Urinary bladder (tissue), 4 donors: Measurements from ENCODE around the gene C6orf89. TPM values are rescaled to one million over a fixed set of nuclear protein-coding genes. Genes with fewer than 3 reads are reported as not detected.

Source experiments
- DNase-seq: peaks from one replicate; pipeline ENCODE4 v3.0.0-alpha.2; 2015; ENCODE audit errors: extremely low spot score
- H3K27ac ChIP-seq: one replicate; pipeline ENCODE4 v1.5.1; 2013; ENCODE audit warnings: low read depth, mild to moderate bottlenecking, moderate library complexity
- H3K36me3 ChIP-seq: one replicate; pipeline ENCODE4 v1.6.1; 2013; ENCODE audit warnings: mild to moderate bottlenecking, moderate library complexity; ENCODE audit not compliant: insufficient read depth
- H3K4me1 ChIP-seq: one replicate; pipeline ENCODE4 v1.6.1; 2013; ENCODE audit warnings: mild to moderate bottlenecking, moderate library complexity; ENCODE audit not compliant: insufficient read depth
- H3K4me3 ChIP-seq: one replicate; pipeline ENCODE4 v1.5.1; 2013; ENCODE audit warnings: low read depth, low read length
- WGBS: extraction: QIAGEN DNeasy Blood & Tissue Kit; methylation state at CpG from one replicate; pipeline ENCODE4 v1.1.7; 2013; 5-methylcytosine and 5-hydroxymethylcytosine counted together
- polyA plus RNA-seq: library from polyadenylated mRNA; stranded (reverse); fragments of 200-250 nt; gene quantifications from one replicate; pipeline ENCODE4 v1.2.3, GENCODE V29; 2013
- total RNA-seq: library from RNA; depleted of rRNA; stranded (reverse); fragments of >200 nt; gene quantifications from one replicate; pipeline ENCODE4 v1.2.3, GENCODE V29; 2014
- donor health status: healthy with polysubstance abuse.
- donor health status: healthy.

The C6orf89 gene
- total and polyA plus RNA-seq, 2 donors: 41.3 to 42.2 TPM

- WGBS: 96% methylated on average over 4 of the region's 4 CpGs
- no peaks in the 10 kb centered on the region for H3K36me3 ChIP-seq
- no peak overlapping the region for H3K4me3 ChIP-seq
- no peak for DNase-seq
- H3K4me1 ChIP-seq: no peaks in the 10 kb centered on the region
- no peak overlapping the region for H3K27ac ChIP-seq
Observed at GRCh38 chr6:36845233-36845632, 40.5 kb upstream of the C6orf89 start.

DNA sequence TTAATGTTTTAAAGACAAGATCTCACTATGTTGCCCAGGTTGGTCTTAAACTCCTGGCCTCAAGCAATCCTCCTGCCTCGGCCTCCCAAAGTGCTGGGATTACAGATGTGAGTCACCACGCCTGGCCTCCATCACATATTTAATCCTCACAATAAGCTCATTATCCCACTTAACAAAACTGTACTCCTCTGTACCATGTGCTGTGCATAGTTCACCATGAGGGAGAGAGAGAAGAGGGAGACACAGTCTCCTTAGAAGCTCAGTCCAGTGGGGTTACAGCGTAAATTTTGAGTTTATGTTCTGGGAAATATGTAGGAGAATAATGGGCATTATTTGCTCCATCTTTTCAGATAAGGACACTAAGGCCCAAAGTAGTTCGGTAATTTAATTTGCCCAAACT lies 38.6 kb upstream of the C6orf89 start:
- H3K36me3 ChIP-seq: no peaks in the 10 kb centered on the region

DNA sequence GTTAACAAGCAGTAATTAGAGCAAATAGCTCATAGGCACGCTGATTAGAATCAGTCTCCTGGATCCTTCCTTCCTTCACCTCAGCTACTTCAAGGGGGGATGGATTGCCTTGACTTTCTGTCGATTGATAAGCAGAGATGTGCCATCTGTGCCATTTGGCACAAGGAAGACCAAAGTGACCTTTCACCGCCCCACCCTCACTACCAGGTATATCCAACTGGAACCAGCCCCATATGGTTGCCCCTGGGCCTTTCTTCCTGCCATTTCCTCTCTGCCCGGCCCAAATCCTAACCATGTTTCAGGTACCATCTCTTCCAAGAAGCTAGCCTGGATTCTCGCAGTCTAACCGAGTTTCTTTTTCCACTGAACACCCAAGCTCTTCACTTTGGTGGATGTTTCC lies 37.8 kb upstream of the C6orf89 start:
- Histone ChIP-seq H3K4me1 (no peaks in the 10 kb centered on the region), H3K4me3 (no peak overlapping the region), H3K27ac (no peak overlapping the region), H3K36me3 (no peaks in the 10 kb centered on the region)
- 96% methylated on average over 6 of the region's 6 CpGs for WGBS
- no peak for DNase-seq

More for the DNA sequence above, 38.6 kb upstream of the C6orf89 start:
- Histone ChIP-seq H3K4me3 (no peak overlapping the region), H3K4me1 (no peaks in the 10 kb centered on the region), H3K27ac (no peak overlapping the region)
- no peak for DNase-seq
- 95% methylated on average over 4 of the region's 4 CpGs for WGBS

DNA sequence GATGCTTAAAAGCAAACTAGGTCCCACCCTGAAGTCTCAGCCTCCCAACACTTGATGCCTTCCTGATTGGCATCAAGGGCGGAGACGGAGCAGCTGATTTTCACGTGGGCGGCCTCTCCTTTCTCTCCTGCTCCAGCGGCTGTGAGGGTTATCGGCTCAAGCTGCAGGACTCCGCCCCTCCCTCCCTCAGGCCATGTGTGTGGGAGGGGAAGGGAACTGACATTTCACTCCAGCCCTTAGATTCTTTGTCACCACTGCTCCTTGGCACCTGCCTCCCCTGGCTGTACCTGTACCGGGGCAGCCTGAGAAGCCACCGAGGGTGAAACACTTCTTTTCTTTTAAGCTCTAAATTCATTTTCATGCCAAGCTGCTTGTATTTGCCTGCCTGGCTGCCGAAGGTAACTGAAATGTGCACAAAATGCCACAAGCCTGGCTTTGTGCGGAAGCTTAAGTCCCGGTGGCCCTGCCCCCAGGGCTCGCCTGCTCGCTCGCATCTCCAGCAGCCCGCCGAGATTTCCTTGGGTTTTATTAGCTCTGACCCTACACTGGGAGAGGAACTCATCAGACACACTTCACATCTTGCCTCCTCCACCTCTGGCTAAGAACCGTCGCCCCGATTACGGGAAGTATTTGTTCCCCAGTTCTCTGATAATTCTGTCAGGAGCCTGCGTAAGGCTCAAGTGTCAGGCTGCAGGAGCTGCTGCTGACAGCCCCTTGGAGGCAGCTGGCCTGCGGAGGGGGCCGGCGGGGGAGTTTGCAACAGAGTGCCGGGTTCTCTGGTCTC lies 36.9 kb upstream of the C6orf89 start:
- Histone ChIP-seq H3K27ac (no peak overlapping the region), H3K4me3 (no peak overlapping the region), H3K4me1 (no peaks in the 10 kb centered on the region), H3K36me3 (no peaks in the 10 kb centered on the region)
- 35% methylated on average over 26 of the region's 26 CpGs for WGBS
- DNase-seq: no peak

DNA sequence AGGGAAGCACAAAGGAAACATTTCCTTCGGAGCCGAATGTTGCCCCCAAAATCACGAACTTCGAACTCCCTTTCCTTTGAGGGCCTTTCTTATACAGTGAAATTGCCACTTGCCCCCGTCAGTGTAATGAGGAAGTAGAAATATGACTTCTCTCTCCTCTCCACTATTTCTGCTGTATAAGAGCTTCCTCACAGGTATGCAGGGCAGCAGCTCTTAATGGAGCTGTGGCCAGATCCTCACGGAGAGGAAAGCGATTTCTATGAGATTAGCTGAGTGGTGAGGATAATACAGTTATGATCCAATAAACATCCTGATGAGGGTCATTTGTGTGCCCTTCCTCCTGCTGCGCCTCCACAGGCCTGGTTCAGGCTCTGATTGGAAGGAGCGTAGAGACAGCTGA lies 35.7 kb upstream of the C6orf89 start:
- no peak for DNase-seq
- H3K4me1 ChIP-seq: no peaks in the 10 kb centered on the region
- no peaks in the 10 kb centered on the region for H3K36me3 ChIP-seq
- H3K4me3 ChIP-seq: no peak overlapping the region
- 91% methylated on average over 9 of the region's 9 CpGs for WGBS
- H3K27ac ChIP-seq: no peak overlapping the region

DNA sequence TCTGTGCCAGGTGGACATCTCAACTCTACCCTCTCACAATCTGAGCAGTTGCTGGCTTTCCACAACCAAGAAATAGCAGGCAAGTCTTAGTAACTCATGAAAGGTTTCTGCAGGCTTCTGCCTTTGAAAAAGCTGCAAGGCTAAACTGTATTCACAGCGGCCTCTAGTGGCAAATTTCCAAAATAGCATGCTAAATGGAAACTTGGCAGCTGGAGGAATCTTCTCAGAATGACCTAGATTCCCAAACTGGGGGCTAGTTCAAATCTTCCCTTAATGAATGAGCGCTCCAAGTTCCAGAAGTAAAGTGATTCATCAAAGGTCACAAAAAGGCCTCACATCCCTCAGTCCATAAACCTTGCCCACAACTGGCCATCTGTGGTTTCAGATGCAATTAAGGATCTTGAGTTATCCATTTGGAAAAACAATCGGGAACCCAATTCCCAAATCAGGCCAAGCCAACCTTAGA lies 34.6 kb upstream of the C6orf89 start:
- H3K27ac ChIP-seq: no peak overlapping the region
- peak; percentile 84 for DNase-seq
- no peaks in the 10 kb centered on the region for H3K36me3 ChIP-seq
- WGBS: 29% methylated on average over 3 of the region's 3 CpGs
- no peak overlapping the region for H3K4me3 ChIP-seq
- H3K4me1 ChIP-seq: no peaks in the 10 kb centered on the region

- H3K27ac ChIP-seq: no peak overlapping the region
- H3K36me3 ChIP-seq: no peaks in the 10 kb centered on the region
- no peak overlapping the region for H3K4me3 ChIP-seq
- WGBS: 47% methylated on average over 4 of the region's 4 CpGs
- H3K4me1 ChIP-seq: no peaks in the 10 kb centered on the region
- no peak for DNase-seq
Observed at GRCh38 chr6:36851626-36852025, 34.1 kb upstream of the C6orf89 start.

DNA sequence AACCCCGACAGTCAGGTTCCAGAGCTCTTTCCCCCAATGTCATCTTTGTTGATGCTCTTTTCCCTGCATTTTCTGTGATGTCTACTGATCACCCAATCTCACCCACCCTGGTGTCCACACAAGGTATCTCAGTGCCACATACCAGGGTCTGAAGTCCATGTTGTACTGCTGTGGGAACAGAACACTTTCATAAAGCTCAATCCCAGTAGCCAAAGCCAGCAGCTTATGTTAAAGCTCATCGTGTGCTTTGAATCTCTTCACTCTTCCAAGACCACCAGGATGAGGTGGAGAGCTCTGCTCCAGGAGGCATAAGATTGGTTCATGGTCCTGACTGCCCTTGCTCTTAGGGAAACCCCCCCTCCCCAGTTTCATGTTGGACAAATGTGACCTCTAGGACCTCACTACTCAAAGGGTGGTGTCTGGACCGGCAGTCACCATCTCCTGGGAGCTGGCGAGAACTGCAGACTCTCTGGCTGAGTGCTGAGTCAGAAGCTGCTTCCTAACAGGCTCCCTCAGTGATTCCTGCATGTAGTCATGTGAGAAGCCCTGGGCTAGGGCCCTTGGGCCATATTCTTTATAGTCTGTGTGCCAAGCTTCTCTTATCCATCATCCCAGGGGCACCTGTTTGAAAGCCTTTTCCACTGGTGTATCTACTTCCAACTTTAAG lies 33.1 kb upstream of the C6orf89 start:
- no peaks in the 10 kb centered on the region for H3K4me1 ChIP-seq
- H3K27ac ChIP-seq: no peak overlapping the region
- no peak for DNase-seq
- no peak overlapping the region for H3K4me3 ChIP-seq
- H3K36me3 ChIP-seq: no peaks in the 10 kb centered on the region
- 61% methylated on average over 4 of the region's 4 CpGs for WGBS

GRCh38 chr6:36853325-36853724 lies 32.4 kb upstream of the C6orf89 start:
- H3K27ac ChIP-seq: no peak overlapping the region
- DNase-seq: no peak
- no peaks in the 10 kb centered on the region for H3K4me1 ChIP-seq
- H3K36me3 ChIP-seq: no peaks in the 10 kb centered on the region
- no peak overlapping the region for H3K4me3 ChIP-seq
- 49% methylated on average over 5 of the region's 5 CpGs for WGBS

- H3K27ac ChIP-seq: no peak overlapping the region
- DNase-seq: no peak
- H3K36me3 ChIP-seq: no peaks in the 10 kb centered on the region
- H3K4me3 ChIP-seq: no peak overlapping the region
- 85% methylated on average over 10 of the region's 10 CpGs for WGBS
- H3K4me1 ChIP-seq: no peaks in the 10 kb centered on the region
Observed at GRCh38 chr6:36855750-36856149, 30.0 kb upstream of the C6orf89 start.

- Histone ChIP-seq H3K27ac (no peak overlapping the region), H3K36me3 (no peaks in the 10 kb centered on the region), H3K4me1 (no peaks in the 10 kb centered on the region), H3K4me3 (no peak overlapping the region)
- WGBS: 73% methylated on average over 8 of the region's 8 CpGs
- DNase-seq: no peak
Observed at GRCh38 chr6:36856277-36856676, 29.5 kb upstream of the C6orf89 start.

DNA sequence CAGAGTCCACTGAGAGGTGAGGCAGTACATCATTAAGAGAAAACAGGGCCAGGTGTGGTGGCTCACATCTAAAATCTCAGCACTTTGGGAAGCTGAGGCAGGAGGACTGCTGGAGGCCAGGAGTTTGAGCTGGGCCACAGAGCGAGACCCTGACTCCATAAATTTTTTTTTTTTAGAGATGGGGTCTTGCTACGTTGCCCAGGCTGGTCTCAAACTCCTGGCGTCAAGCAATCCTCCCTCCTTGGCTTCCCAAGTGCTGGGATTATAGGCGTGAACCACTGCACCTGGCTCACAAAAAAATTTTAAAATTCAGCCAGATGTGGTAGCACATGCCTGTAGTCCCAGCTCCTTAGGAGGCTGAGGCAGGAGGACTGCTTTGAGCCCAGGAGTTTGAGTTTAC lies 28.4 kb upstream of the C6orf89 start:
- Histone ChIP-seq H3K36me3 (no peaks in the 10 kb centered on the region), H3K4me1 (no peaks in the 10 kb centered on the region), H3K4me3 (no peak overlapping the region), H3K27ac (no peak overlapping the region)
- WGBS: 98% methylated on average over 4 of the region's 4 CpGs
- no peak for DNase-seq

- H3K36me3 ChIP-seq: no peaks in the 10 kb centered on the region
- no peaks in the 10 kb centered on the region for H3K4me1 ChIP-seq
- WGBS: 55% methylated on average over 6 of the region's 6 CpGs
- no peak overlapping the region for H3K4me3 ChIP-seq
- H3K27ac ChIP-seq: peak overlapping the region; percentile 11
- no peak for DNase-seq
Observed at GRCh38 chr6:36858407-36858981, 27.3 kb upstream of the C6orf89 start.

DNA sequence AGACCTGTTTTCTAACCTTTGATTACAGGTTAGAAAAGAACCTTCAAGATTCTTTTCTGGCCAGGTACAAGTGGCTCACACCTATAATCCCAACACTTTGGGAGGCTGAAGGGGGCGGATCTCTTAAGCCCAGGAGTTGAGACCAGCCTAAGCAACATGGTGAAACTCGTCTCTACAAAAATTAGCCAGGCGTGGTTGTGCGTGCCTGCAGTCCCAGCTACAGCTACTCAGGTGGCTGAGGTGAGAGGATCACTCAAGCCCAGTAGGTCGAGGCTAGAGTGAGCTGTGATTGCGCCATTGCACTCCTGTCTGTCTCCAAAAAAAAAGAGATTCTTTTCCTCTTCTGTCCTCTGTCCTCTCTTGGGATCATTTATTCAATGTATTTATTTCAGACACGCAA lies 25.6 kb upstream of the C6orf89 start:
- Histone ChIP-seq H3K36me3 (no peaks in the 10 kb centered on the region), H3K4me1 (no peaks in the 10 kb centered on the region), H3K4me3 (no peak overlapping the region), H3K27ac (no peak overlapping the region)
- WGBS: 94% methylated on average over 7 of the region's 7 CpGs
- no peak for DNase-seq
